ENCODE data around the gene SIVA1.
A peak's percentile ranks its signal among the peaks of the same experiment; 100 is the strongest.

Gene SIVA1

GRCh38 chr14:104800771-104801519 is 48.0 kb downstream of the SIVA1 start, which contains the start of gene ZBTB42:
Gene ZBTB42 (plus strand): TSS chr14:104801101. CDS start chr14:104801198, 97 bp downstream.
- no peaks in the 10 kb centered on the region for H3K9me3 ChIP-seq (ENCODE audit: low read length)
- H3K4me1 ChIP-seq (ENCODE audit: insufficient read depth, low read length): peaks cover 35% of the 10 kb centered on the region
- H3K9ac ChIP-seq (ENCODE audit: low read length): peak within 1 kb of the TSS; percentile 98
- H3K27ac ChIP-seq (ENCODE audit: low read depth, low read length): peak within 1 kb of the TSS; percentile 92
- no peaks in the 10 kb centered on the region for H3K36me3 ChIP-seq (ENCODE audit: insufficient read depth, low read length)
- H3K27me3 ChIP-seq (ENCODE audit: control insufficient read depth in 1 of 2, insufficient read depth in 2 of 2, low read length in 2 of 2): no peaks in the 10 kb centered on the region
- H3K4me3 ChIP-seq (ENCODE audit: low read depth in 1 of 2, low read length in 2 of 2): peak within 1 kb of the TSS; percentile 68 to 73

GRCh38 chr14:104801520-104802393 is 48.8 kb downstream of the SIVA1 start:
- no peak overlapping the region for H3K9ac ChIP-seq (ENCODE audit: low read length)
- H3K27ac ChIP-seq (ENCODE audit: low read depth, low read length): peak overlapping the region; percentile 75
- H3K4me3 ChIP-seq (ENCODE audit: low read depth in 1 of 2, low read length in 2 of 2): peak overlapping the region; percentile 56 to 58
- H3K36me3 ChIP-seq (ENCODE audit: insufficient read depth, low read length): no peaks in the 10 kb centered on the region
- no peaks in the 10 kb centered on the region for H3K9me3 ChIP-seq (ENCODE audit: low read length)
- no peaks in the 10 kb centered on the region for H3K27me3 ChIP-seq (ENCODE audit: control insufficient read depth in 1 of 2, insufficient read depth in 2 of 2, low read length in 2 of 2)
- H3K4me1 ChIP-seq (ENCODE audit: insufficient read depth, low read length): peaks cover 29% of the 10 kb centered on the region

GRCh38 chr14:104802394-104803184 is 49.6 kb downstream of the SIVA1 start:
- peaks cover 22% of the 10 kb centered on the region for H3K4me1 ChIP-seq (ENCODE audit: insufficient read depth, low read length)
- H3K9ac ChIP-seq (ENCODE audit: low read length): no peak overlapping the region
- no peaks in the 10 kb centered on the region for H3K9me3 ChIP-seq (ENCODE audit: low read length)
- H3K27me3 ChIP-seq (ENCODE audit: control insufficient read depth in 1 of 2, insufficient read depth in 2 of 2, low read length in 2 of 2): no peaks in the 10 kb centered on the region
- H3K27ac ChIP-seq (ENCODE audit: low read depth, low read length): no peak overlapping the region
- H3K36me3 ChIP-seq (ENCODE audit: insufficient read depth, low read length): no peaks in the 10 kb centered on the region
- no peak overlapping the region for H3K4me3 ChIP-seq (ENCODE audit: low read depth in 1 of 2, low read length in 2 of 2)

- H3K4me1 ChIP-seq (ENCODE audit: insufficient read depth, low read length): peaks cover 22% of the 10 kb centered on the region
- no peaks in the 10 kb centered on the region for H3K9me3 ChIP-seq (ENCODE audit: low read length)
- H3K9ac ChIP-seq (ENCODE audit: low read length): no peak overlapping the region
- H3K36me3 ChIP-seq (ENCODE audit: insufficient read depth, low read length): no peaks in the 10 kb centered on the region
- H3K27ac ChIP-seq (ENCODE audit: low read depth, low read length): no peak overlapping the region
- H3K27me3 ChIP-seq (ENCODE audit: control insufficient read depth in 1 of 2, insufficient read depth in 2 of 2, low read length in 2 of 2): no peaks in the 10 kb centered on the region
- H3K4me3 ChIP-seq (ENCODE audit: low read depth in 1 of 2, low read length in 2 of 2): no peak overlapping the region
Measured at GRCh38 chr14:104803280-104803911, 50.4 kb downstream of the SIVA1 start.

GRCh38 chr14:104803912-104804410 is 51.0 kb downstream of the SIVA1 start:
- Histone ChIP-seq H3K4me1 (ENCODE audit: insufficient read depth, low read length) (peaks cover 22% of the 10 kb centered on the region), H3K36me3 (ENCODE audit: insufficient read depth, low read length) (no peaks in the 10 kb centered on the region), H3K27me3 (ENCODE audit: control insufficient read depth in 1 of 2, insufficient read depth in 2 of 2, low read length in 2 of 2) (no peaks in the 10 kb centered on the region), H3K9me3 (ENCODE audit: low read length) (no peaks in the 10 kb centered on the region), H3K4me3 (ENCODE audit: low read depth in 1 of 2, low read length in 2 of 2) (no peak overlapping the region), H3K9ac (ENCODE audit: low read length) (no peak overlapping the region), H3K27ac (ENCODE audit: low read depth, low read length) (no peak overlapping the region)

GRCh38 chr14:104804481-104805325 is 51.8 kb downstream of the SIVA1 start:
- Histone ChIP-seq H3K27ac (ENCODE audit: low read depth, low read length) (no peak overlapping the region), H3K9ac (ENCODE audit: low read length) (no peak overlapping the region), H3K9me3 (ENCODE audit: low read length) (no peaks in the 10 kb centered on the region), H3K27me3 (ENCODE audit: control insufficient read depth in 1 of 2, insufficient read depth in 2 of 2, low read length in 2 of 2) (no peaks in the 10 kb centered on the region), H3K4me1 (ENCODE audit: insufficient read depth, low read length) (peaks cover 20% of the 10 kb centered on the region), H3K36me3 (ENCODE audit: insufficient read depth, low read length) (no peaks in the 10 kb centered on the region), H3K4me3 (ENCODE audit: low read depth in 1 of 2, low read length in 2 of 2) (no peak overlapping the region)

- no peaks in the 10 kb centered on the region for H3K36me3 ChIP-seq (ENCODE audit: insufficient read depth, low read length)
- no peak overlapping the region for H3K4me3 ChIP-seq (ENCODE audit: low read depth in 1 of 2, low read length in 2 of 2)
- no peaks in the 10 kb centered on the region for H3K9me3 ChIP-seq (ENCODE audit: low read length)
- H3K4me1 ChIP-seq (ENCODE audit: insufficient read depth, low read length): peaks cover 16% of the 10 kb centered on the region
- no peak overlapping the region for H3K27ac ChIP-seq (ENCODE audit: low read depth, low read length)
- H3K27me3 ChIP-seq (ENCODE audit: control insufficient read depth in 1 of 2, insufficient read depth in 2 of 2, low read length in 2 of 2): no peaks in the 10 kb centered on the region
- no peak overlapping the region for H3K9ac ChIP-seq (ENCODE audit: low read length)
Measured at GRCh38 chr14:104805326-104805678, 52.4 kb downstream of the SIVA1 start.

- Histone ChIP-seq H3K4me3 (ENCODE audit: low read depth in 1 of 2, low read length in 2 of 2) (no peak overlapping the region), H3K27ac (ENCODE audit: low read depth, low read length) (no peak overlapping the region), H3K36me3 (ENCODE audit: insufficient read depth, low read length) (no peaks in the 10 kb centered on the region), H3K9ac (ENCODE audit: low read length) (no peak overlapping the region), H3K9me3 (ENCODE audit: low read length) (no peaks in the 10 kb centered on the region), H3K4me1 (ENCODE audit: insufficient read depth, low read length) (peaks cover 16% of the 10 kb centered on the region), H3K27me3 (ENCODE audit: control insufficient read depth in 1 of 2, insufficient read depth in 2 of 2, low read length in 2 of 2) (no peaks in the 10 kb centered on the region)
Measured at GRCh38 chr14:104805941-104806624, 53.1 kb downstream of the SIVA1 start.

- Histone ChIP-seq H3K9ac (ENCODE audit: low read length) (no peak overlapping the region), H3K36me3 (ENCODE audit: insufficient read depth, low read length) (peaks cover under 1% of the 10 kb centered on the region), H3K27ac (ENCODE audit: low read depth, low read length) (no peak overlapping the region), H3K4me1 (ENCODE audit: insufficient read depth, low read length) (peaks cover 10% of the 10 kb centered on the region), H3K9me3 (ENCODE audit: low read length) (no peaks in the 10 kb centered on the region), H3K27me3 (ENCODE audit: control insufficient read depth in 1 of 2, insufficient read depth in 2 of 2, low read length in 2 of 2) (no peaks in the 10 kb centered on the region), H3K4me3 (ENCODE audit: low read depth in 1 of 2, low read length in 2 of 2) (no peak overlapping the region)
Measured at GRCh38 chr14:104806625-104807465, 53.9 kb downstream of the SIVA1 start.

Data from muscle layer of colon (tissue), 2 donors.